Measurements from ENCODE around the gene DSP.

Gene DSP

GRCh38 chr6:7537565-7538174 lies 3.8 kb upstream of the DSP start:
- DNase-seq (ENCODE audit: low read depth in 2 of 2) = no peak

GRCh38 chr6:7538484-7538883 lies 3.0 kb upstream of the DSP start:
- DNase-seq (ENCODE audit: low read depth in 2 of 2) = no peak

- DNase-seq (ENCODE audit: low read depth in 2 of 2) = no peak
Observed at GRCh38 chr6:7540595-7540994, 876 bp upstream of the DSP start.

GRCh38 chr6:7542065-7542873 lies 798 bp downstream of the DSP start:
- no peak for DNase-seq (ENCODE audit: low read depth in 2 of 2)

- DNase-seq (ENCODE audit: low read depth in 2 of 2) = no peak
Observed at GRCh38 chr6:7542874-7543624, 1.6 kb downstream of the DSP start.

DNA sequence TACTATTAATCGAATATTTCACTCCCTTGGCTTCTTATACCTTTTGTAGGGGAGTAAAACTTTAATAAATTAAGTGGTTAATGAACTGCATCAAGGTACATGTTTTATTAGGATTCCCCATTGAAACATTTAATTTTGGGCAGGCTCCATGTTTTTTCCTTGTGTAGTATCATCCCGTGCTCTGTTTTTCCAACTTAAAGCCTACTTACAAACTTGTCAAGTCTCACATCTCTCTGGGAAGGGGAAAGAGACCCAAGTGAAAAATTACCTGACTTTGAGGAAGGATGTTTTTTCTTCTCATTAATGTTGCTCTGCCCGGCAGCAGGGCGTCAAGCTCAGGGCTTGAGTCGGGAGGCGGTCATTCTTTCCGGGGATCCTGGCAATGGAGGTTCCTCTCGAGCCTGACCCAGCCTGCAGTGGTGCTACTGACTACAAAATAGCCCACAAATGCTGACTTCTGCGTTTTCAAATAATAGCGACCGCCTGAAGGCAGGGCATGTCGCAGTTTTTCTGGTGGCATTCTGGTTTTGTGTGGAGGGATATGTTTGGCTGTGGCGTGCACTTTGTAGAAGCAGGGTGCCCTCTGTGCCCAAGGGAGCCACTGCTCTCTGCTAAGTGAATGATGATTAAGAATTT lies 2.4 kb downstream of the DSP start:
- no peak for DNase-seq (ENCODE audit: low read depth in 2 of 2)

GRCh38 chr6:7544597-7544996 lies 3.1 kb downstream of the DSP start:
- DNase-seq (ENCODE audit: low read depth in 2 of 2) = no peak

DNA sequence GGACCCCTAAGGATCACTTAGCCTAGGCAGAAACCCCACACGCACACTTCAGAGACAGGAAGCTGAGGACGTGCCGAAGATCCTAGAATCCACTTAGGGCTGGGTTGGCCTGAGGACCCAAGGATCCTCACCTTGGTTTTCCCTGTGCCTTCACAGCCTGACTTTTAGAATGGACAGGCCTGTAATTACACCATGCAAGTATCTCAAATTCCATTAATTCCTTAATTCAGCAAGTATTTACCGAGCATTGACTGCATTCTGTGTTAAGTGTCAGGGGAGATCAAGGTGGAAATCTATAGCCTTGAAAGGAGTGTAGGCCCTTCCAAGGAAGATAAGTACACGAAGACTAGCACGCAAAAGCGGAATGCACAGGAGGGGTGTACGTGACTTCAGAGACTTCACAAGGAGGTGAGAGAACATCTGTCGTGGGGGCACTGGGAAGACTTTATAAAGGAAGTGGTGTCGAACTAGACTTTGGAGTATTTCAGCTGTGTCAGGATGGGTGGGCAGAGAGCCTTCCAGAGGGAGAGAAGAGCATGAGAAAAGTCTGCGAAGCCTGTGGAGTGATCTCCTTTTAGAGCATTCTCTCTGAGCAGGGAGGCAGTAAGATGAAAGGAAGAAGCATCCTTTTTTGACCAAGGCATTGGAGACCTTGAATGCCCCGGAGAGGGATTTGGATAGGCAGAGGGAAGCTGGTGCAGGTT lies 4.0 kb downstream of the DSP start:
- no peak for DNase-seq (ENCODE audit: low read depth in 2 of 2)

- DNase-seq (ENCODE audit: low read depth in 2 of 2) = no peak
Observed at GRCh38 chr6:7546020-7546369, 4.5 kb downstream of the DSP start.

DNA sequence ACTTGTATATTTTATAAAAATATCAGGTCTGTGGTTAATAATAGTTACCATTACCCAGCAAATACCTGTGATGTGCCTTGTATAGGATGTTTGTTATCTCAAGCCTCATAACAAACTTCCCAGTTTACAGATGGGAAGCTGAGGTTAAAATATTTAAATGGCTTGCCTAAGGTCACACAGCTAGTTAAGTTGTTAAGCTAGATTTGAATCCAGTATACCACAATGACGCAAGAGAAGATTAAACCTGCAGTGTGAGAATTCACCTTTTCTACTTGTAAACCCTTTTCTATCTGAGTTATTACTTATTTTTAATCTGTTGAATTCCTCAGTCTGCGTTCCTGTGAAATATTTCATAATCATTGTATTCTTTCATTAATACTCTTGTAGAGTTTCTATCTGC lies 4.9 kb downstream of the DSP start:
- no peak for DNase-seq (ENCODE audit: low read depth in 2 of 2)

DNA sequence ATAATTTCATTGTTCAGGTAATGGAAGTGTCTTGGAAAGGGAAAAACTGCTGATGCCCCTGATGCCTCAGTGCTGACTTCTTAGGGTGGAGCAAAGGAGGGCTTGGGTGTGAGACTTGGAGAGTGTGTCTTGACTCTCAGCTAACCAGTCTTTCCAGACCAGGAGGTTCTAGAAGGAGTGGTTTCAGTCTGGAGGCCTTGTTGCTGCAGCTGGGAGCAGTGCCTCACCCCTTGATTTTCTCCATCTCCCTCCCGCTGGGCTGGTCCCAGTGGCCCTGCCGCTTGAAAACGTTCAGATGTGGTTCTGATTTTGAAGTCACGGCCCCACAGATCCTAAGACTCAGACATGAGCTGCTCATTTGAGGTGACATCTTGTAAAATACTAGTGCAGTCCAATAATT lies 5.4 kb downstream of the DSP start:
- DNase-seq (ENCODE audit: low read depth in 2 of 2) = no peak

DNA sequence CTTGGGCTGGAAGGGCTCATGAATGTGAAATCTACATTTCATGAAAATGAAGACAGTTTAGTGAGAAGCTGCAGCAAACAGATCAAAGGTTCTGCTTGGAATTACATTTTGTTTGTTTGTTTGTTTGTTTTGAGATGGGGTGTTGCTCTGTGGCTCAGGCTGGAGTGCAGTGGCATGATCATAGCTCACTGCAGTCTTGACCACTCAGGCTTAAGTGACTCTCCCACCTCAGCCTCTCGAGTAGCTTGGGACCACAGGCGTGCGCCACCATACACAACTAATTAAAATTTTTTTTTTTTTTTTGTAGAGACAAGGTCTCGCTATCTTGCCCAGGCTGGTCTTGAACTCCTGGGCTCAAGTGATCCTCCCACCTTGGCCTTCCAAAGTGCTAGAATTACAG lies 5.8 kb downstream of the DSP start:
- no peak for DNase-seq (ENCODE audit: low read depth in 2 of 2)

DNA sequence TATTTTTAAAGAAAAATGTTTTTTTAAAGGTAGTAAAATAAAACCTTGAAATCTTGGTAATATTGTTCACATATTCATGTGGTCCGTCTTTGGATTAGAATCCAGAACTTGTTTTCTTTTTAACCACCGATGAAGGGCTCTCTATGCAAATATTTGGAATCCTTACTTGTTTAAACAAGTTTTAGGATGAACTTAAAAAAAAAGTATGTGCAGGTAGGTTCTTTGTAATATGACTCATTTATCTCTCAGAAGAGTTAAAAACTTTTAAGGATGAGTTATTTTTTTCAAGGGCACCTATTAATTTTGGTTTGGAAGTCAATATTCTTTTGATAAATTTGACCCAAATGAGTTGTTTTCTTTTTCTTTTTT lies 8.9 kb downstream of the DSP start:
- no peak for DNase-seq (ENCODE audit: low read depth in 2 of 2)

DNA sequence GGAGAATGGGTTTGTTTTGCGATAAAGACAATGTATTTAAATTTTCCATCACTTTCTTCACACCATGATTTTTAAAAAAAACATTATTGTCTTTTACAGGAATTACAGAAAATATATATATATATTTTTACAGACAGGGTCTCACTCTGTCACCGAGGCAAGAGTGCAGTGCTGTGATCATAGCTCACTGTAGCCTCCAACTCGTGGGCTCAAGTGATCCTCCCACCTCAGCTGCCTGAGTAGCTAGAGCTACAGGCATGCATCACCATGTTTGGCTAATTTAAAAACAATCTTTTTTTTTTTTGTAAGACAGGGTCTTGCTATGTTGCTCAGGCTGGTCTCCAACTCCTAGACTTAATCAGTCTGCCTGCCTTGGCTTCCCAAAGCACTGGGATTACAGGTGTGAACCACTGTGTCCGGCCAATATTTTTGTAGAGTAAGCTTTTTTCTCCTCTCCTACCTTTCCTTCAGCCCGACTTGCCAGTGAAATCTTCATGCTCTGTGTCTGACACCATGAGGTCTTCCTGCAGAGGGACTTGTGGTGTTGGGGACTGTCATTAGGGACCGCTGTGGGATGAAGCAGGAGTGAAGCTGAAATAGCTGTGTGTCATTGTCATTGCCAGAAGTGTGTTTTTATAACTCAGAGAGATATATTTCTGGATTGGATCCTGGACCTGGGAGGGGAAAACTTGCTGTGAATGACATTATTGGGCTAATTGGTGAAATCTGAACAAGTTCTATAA lies 13.2 kb downstream of the DSP start:
- no peak for DNase-seq (ENCODE audit: low read depth in 2 of 2)

DNA sequence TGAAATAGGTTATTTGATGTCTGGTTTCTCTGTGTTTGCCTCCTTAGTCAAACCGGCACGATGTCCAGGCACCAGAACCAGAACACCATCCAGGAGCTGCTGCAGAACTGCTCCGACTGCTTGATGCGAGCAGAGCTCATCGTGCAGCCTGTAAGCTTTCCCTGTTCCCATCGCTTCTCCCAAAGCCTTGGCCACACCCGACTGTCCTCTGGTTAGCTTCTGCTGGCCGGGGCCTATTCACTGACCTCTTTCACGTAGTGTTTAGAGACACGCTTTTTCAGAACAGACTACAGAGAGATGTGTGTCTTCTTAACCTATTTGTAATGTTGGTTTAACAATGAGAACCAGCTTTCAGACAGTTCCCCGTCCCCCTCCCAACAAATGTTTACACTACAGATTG lies 14.2 kb downstream of the DSP start:
- DNase-seq (ENCODE audit: low read depth in 2 of 2) = no peak

DNA sequence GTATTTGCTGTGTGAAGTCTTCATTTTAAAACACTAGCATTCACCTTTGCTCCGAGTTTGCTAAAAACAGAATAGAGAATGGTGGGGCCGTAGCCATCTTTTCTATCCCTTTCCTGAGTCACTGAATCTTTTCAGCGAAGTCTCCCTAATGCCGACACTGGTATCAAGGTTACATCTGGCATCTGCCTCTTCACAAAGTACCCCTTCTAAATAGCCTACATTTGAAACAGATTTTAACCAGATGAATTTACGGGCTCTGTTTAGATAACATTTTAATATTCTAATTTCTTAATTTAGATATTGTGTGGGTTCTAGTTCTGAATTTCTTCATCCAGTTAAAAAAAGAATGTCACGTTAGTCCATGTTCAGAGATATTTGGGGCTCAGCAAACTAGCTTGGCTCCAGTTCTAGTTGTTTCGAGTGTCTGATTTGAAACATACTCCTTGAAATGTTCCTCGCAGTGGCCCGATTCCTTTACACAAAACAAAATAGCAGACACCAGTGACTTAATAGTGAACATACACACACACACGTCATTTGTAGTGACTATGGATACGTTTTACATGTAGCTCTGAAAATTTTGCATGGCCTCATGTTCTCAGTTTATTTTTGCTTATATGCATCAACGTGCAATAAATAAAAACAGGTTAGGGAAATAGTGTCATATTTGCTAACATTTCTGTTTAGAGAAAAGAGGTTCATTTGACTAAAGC lies 15.1 kb downstream of the DSP start:
- no peak for DNase-seq (ENCODE audit: low read depth in 2 of 2)

DNA sequence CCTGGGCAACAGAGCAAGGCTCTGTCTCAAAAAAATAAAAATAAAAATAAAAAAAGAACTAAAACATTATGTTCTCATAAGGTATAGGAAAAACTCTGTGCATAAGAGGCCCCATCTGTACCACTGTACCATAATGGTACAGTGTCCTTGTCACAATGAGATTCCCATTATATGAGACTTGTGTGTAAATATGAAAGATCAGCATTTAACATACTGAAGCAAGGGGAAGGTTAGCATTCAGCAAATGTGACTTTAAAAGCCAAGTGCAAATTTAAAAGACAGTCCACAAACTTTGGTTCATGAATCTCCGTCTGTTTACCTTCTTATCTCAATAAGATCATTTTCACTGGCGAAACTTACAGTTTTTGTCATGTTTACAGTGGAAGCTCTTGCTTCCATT lies 16.2 kb downstream of the DSP start:
- DNase-seq (ENCODE audit: low read depth in 2 of 2) = no peak

GRCh38 chr6:7558781-7559180 lies 17.3 kb downstream of the DSP start:
- no peak for DNase-seq (ENCODE audit: low read depth in 2 of 2)

DNA sequence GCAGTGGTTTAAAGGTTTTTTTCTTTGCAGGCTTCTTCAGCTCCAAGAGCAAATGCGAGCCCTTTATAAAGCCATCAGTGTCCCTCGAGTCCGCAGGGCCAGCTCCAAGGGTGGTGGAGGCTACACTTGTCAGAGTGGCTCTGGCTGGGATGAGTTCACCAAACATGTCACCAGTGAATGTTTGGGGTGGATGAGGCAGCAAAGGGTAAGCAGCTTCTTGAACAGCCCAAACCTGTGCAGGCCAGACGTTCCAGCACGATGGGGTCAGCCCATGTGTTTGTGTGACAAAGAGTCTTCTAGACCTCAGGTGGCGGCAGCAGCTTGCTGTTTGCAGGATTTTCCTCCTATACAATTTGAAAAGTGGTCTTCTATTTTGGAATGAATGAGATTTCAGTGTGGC lies 17.7 kb downstream of the DSP start:
- DNase-seq (ENCODE audit: low read depth in 2 of 2) = no peak

- no peak for DNase-seq (ENCODE audit: low read depth in 2 of 2)
Observed at GRCh38 chr6:7559651-7560385, 18.3 kb downstream of the DSP start.
